Ascending aorta (tissue), 2 donors: ENCODE measurements around the gene CRYBG3. TPM values are rescaled to one million over a fixed set of nuclear protein-coding genes. Genes with fewer than 3 reads are reported as not detected.

Experiments
- DNase-seq, 2 donors: peaks; one replicate each; pipeline ENCODE4 v3.0.0-alpha.2; 2019; ENCODE audit warnings: low spot score in 2 of 2
- H3K27ac ChIP-seq, 2 donors: fragments of 200-600 bp; sonication (generic); one replicate each; pipeline ENCODE4 v1.5.1; 2016 to 2017; ENCODE audit warnings: mild to moderate bottlenecking in 1 of 2
- H3K27me3 ChIP-seq: fragments of 200-600 bp; sonication (generic); one replicate; pipeline ENCODE4 v1.5.1; 2017
- H3K36me3 ChIP-seq, 2 donors: fragments of 200-600 bp; sonication (generic); one replicate each; pipeline ENCODE4 v1.5.1; 2016
- H3K4me1 ChIP-seq, 2 donors: fragments of 200-600 bp; sonication (generic); one replicate each; pipeline ENCODE4 v1.5.1; 2016 to 2017; ENCODE audit warnings: mild to moderate bottlenecking in 1 of 2
- H3K4me3 ChIP-seq, 2 donors: fragments of 200-600 bp; sonication (generic); one replicate each; pipeline ENCODE4 v1.5.1; 2016 to 2017; ENCODE audit warnings: mild to moderate bottlenecking in 1 of 2
- H3K9me3 ChIP-seq, 2 donors: fragments of 200-600 bp; sonication (generic); one replicate each; pipeline ENCODE4 v1.5.1; 2016
- intact Hi-C: fragments of 100-400 bp; cut with DNase I; formaldehyde crosslinking; loops from one replicate; pipeline ENCODE4 v1.15.1; 2023
- total RNA-seq: library from RNA; depleted of rRNA; stranded (reverse); fragments of >200 nt; gene quantifications from one replicate; pipeline ENCODE4 v1.1.0, GENCODE V29; 2016
- TF ChIP-seq, protein P1 (sequence below), 3 experiments: fragments of 200-600 bp in 2 of 3; fragments of 450-650 bp in 1 of 3; sonication (generic) in 2 of 3; IDR thresholded peaks; one replicate each; pipeline ENCODE4 v1.5.1; 2016 to 2019; ENCODE audit warnings: antibody characterized with exemption in 3 of 3, mild to moderate bottlenecking in 1 of 3, moderate library complexity in 1 of 3

Gene CRYBG3
- total RNA-seq, 1 donor from 2014 or later, result 13.2 TPM

DNA sequence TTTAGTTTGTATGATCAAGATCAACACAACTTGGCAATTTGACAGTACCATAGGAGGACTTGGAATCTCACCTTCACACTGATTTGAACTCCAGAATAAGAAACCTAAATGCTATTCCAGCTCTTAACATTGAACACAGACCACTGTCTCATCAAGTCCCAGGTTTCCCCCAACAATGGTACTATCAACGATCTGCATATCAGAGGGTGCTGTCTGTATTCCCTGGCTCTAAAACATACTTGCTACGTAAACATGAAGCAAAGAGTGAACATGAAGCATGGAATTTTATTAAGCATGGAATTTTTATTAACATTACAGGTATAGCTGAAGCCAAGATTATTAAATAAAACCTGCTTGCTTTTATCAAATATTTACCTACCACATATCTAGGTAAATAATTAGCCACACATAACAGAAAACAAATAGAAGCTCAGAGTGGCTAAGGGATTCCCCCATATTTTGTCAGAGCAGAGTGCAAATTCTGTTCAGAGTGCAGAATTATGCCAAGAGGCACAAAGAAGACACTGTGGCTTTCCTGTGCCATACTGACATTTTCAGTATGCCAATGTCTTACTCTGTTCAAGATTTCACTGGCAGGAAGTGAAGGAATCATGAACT lies 172.6 kb downstream of the CRYBG3 start:
- Histone ChIP-seq H3K4me1 (no peaks in the 10 kb centered on the region), H3K4me3 (no peak overlapping the region), H3K9me3 (no peaks in the 10 kb centered on the region), H3K27ac (no peak overlapping the region), H3K27me3 (no peaks in the 10 kb centered on the region), H3K36me3 (no peaks in the 10 kb centered on the region)
- TF ChIP-seq, protein P1, sequence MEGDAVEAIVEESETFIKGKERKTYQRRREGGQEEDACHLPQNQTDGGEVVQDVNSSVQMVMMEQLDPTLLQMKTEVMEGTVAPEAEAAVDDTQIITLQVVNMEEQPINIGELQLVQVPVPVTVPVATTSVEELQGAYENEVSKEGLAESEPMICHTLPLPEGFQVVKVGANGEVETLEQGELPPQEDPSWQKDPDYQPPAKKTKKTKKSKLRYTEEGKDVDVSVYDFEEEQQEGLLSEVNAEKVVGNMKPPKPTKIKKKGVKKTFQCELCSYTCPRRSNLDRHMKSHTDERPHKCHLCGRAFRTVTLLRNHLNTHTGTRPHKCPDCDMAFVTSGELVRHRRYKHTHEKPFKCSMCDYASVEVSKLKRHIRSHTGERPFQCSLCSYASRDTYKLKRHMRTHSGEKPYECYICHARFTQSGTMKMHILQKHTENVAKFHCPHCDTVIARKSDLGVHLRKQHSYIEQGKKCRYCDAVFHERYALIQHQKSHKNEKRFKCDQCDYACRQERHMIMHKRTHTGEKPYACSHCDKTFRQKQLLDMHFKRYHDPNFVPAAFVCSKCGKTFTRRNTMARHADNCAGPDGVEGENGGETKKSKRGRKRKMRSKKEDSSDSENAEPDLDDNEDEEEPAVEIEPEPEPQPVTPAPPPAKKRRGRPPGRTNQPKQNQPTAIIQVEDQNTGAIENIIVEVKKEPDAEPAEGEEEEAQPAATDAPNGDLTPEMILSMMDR (IDR thresholded peaks at IDR 0.05), result no peak
- intact Hi-C loops, result no loop called here
- DNase-seq, result no peak

Other genes with a start within 250 kb of the CRYBG3 start
- 18.5 TPM for gene ARL6, start 57.3 kb upstream of the CRYBG3 start, total RNA-seq
- gene RIOX2, start 150.4 kb downstream of the CRYBG3 start, total RNA-seq, result 21.3 TPM
- gene GABRR3, start 213.3 kb downstream of the CRYBG3 start, total RNA-seq, result not detected